HG03025 (cell line): ENCODE results near the gene ZC3HAV1.
A peak's percentile ranks its signal among the peaks of the same experiment; 100 is the strongest.
"Not testable (repeated sequence)": the region's sequence is repeated elsewhere in the genome, so short reads cannot be mapped to it uniquely, and the experiment has no call there.

Source experiments
- ATAC-seq: cut with Tn5 transposase; IDR thresholded peaks from one replicate; pipeline ENCODE4 v1.9.1; 2021; ENCODE audit warnings: mild to moderate bottlenecking, moderate library complexity; ENCODE audit not compliant: unreplicated experiment, low FRiP score

ZC3HAV1 gene

DNA sequence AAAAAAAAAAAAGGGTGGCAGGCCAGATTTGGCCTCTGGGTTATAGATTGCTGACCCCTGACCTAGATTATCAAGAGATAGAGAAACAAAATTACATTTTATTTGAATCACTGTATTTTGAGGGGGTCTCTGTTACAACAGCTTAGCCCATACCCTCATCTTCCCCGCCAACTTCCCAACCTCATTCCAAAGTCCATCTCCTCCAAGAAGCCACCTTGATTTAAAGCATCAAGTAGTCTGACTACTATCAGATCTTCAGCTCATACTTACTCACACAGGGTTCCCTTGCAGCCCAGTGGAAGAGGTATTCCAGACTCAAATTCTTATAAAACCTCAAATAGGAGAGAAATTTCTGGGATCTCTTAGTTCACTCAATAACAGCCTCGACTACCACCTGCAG lies 20.4 kb downstream of the ZC3HAV1 start:
- no peak for ATAC-seq

DNA sequence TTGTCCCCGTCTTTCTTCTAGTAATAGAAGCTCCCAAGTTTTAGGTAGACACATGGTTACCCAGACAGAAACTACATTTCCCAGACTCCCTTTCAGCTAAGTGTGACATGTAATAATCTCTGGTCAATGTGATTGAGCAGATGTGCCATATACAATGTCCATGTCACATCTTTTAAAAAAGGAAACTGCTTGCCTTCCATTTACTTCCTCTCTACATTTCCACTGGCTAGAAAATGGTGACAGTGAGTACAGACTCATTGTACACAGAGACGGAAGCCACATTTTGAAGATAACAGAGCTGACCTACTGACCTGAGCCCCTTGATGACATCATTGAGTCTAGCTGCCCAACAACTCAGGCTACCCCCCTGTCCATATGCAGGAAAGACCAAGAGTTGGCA lies 21.3 kb downstream of the ZC3HAV1 start:
- ATAC-seq, result no peak

DNA sequence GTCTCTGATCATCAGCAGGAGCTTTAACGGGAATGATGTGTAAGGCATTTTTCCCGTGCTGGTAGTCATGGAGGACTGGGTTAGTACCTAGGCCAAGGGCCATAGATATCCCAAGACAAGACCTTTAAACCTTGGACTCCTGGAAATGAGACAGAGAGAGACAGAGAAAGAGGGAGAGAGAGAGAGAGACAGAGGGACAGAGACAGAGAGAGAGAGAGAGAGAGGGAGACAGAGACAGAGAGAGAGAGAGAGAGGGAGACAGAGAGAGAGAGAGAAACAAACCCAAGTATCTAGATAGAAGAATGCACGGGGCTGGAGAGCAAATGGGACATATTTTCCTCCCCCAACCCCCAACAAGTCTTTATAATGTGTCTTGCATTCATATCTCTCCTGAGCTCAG lies 22.3 kb downstream of the ZC3HAV1 start:
- ATAC-seq, result no peak

DNA sequence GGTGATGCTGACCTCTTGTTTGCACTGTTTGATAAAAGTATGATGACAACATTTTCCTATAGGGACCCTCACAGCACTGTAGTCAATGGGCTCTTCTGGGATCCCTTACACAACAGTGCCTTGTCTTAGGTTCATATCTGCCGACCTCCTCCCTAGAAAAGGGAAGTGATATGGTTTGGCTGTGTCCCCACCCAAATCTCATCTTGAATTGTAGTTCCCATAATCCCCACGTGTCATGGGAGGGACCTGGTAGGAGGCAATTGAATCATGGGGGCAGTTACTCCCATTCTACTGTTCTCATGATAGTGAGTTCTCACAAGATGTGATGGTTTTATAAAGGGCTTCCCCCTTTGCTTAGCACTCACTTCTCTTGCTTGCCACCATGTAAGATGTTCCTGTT lies 23.1 kb downstream of the ZC3HAV1 start:
- ATAC-seq, result no peak

DNA sequence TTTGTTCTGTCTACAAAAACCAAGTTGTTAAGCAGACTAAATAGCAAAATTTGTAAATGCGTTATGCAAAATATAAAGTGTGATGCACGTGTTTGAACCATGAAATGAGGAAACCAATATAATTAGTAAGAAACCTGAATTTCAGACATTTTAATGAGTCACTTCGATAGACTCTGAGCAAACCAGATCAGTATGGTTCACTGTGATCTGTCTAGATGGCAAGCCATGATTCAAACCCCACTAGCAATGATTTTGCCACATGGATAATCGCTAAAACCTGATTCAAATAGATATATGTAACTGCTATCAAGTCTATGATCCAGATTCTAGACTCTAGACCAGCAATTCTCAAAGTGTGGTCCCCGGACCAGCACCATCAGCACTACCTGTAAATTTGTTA lies 24.8 kb downstream of the ZC3HAV1 start:
- no peak for ATAC-seq

DNA sequence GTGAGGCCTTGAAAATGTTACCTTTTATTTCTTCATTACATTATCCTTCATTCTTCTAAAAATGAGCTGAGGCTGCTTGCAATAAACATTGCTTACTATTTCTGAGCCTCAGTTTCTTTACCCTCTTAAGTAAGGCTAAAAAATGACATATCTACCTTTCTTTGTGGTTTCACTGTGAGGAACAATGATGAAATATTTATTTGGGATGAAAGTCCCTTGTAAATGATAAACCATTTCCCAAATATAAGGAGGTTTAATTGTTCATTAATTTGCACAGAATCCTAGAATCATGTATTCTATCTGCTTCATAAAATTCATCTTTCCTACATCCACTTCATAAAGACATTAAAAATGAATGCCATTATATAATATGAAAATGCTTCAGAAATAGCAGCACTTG lies 27.9 kb downstream of the ZC3HAV1 start:
- ATAC-seq, result no peak

DNA sequence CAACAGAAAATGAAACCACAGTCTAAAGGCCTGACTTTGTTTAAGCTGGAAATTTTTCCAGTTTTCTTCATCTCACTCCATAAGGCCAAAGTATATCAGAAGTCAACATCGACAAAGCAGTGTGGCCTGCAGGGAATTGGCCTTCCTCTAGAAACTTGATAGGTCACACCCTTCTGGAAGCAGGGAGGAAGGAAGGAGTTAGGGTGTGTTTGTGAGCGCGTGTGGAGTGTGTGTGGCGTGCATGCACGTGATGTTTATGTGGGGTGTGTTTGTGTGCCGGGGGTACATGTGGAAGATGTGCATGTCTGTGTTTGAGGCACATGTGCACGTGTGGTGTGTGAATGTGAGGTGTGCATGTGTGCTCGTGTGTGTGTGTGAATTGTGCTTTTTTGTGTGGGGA lies 28.6 kb downstream of the ZC3HAV1 start:
- no peak for ATAC-seq

DNA sequence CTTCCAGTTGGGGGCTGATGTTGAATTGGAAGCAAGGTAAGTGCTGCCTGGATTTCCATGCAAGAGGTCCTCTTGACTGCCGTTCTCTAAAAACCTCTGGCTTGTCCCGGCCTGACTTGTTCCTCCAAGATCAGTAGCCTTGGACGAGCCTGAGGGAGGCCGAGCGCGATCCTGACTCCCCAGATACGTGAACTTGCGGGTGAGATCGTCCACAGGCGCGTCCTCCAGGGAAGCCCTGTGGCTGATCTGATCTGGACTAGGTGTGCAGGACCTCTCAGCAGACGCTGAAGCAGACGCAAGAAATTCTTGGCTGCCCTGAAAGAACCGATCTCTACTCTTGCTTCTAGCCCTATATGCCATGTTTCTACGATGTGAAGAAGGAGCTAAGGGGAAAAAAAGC lies 29.7 kb downstream of the ZC3HAV1 start:
- no peak for ATAC-seq

DNA sequence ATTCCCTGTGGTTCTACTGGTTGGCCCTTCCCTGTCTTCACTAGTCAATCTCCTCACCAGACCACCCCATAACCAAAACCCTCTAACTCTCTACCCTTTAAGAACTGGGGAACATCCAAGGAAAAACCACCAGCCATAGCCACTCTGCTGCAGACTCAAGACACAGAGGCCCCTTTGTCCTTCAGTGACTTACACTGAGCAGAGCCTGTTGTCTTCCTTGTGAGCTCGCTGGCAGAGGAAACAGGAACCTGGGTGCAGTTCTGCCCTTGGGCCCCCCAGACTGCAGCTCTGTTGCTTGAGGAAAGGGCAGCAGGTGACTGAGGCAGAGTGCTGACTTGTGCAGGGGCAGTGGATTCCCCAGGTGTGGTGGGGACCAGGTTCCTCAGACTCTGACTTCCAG lies 30.6 kb downstream of the ZC3HAV1 start:
- no peak for ATAC-seq

DNA sequence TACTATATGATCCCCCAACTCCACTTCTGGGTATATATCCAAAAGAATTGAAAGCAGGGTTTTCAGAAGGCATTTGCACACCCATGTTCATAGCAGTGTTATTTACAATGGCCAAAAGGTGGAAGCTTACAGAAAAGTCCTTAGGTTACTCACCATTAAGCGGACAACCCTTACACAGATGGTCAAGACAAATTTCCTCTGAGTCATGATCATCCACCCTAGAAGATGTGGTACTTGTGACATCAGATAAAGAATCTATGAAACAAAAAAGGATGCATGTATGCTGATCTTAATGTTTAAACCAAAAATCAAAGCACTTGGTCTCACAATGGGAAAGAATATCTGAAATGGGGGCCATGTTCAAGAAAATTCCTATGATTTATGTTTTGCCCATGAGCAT lies 31.1 kb downstream of the ZC3HAV1 start:
- ATAC-seq, result no peak

DNA sequence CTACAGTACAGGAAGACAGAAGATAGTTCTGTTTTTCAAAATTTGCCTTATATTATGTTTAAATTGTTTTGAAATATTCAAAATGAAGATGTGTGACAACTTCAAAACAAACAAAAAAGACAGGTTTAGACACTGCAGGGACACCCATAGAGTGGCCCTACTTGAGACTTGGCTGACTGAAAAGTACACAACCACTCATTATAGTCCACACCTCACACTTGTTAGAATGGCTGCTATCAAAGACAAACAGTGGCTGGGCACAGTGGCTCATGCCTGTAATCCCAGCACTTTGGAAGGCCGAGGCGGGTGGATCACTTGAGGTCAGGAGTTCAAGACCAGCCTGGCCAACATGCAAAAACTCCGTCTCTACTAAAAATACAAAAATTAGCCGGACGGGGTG lies 31.8 kb downstream of the ZC3HAV1 start:
- not testable (repeated sequence) for ATAC-seq

DNA sequence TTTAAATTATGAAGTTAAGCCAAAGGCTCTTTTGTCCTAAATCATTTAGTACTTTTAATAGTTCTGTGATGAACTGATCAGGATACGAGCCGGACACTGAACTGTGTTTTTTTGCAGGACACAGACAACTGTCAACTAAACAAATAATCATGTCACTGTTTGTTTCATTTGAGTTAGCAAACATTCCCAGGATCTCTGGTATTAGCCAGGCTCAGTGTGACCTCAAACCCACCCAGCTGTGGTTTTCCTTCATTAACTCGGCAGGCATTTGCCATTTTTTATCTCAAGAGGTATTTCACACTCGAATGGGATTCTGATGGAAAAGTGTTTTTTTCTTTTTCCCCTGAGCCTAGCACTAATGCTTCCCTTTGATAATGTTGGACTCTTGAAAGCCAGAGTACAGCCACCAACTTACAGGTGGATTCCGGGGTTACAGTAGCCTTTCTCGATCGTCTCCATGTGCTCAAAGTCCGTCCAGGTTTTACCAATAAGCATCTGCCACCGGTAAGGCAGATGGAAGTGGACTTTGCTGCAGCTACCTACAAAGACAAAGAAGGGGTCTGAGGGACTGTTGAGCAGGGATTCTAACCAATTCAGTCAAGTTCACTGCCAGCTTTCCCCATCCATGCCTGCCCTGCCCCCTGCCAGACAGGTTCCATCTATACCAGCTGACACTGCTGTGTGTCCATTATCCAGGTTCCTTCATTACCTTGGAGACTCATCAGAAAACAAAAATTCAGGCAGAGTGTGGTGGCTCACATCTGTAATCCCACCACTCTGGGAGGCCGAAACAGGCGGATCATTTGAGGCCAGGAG lies 33.4 kb downstream of the ZC3HAV1 start:
- no peak for ATAC-seq

DNA sequence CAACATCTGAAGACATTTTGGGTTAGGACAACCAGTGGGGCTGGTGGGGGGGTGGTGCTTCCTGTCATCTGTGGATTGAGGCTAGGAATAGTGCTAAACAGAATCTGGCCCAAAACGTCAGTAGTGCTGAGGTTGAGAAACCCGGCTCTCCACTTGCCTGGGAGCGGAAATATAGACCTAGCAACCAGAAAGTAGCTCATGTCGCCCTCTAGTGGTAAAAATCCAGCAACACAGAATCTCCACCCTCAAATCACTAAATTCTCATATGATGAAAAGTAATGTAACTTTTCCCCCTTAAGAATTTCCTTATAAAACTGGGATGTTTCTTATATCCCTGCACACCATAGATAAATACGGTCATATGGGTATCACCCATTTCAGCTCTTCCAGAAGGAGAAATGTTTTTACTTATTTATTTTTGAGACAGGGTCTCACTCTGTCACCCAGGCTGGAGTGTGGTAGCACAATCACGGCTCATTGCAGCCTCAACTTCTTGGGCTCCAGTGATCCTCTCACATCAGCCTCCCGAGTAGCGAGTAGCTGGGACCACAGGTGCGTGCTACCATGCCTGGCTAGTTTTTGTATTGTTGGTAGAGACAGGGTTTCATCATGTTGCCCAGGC lies 34.4 kb downstream of the ZC3HAV1 start:
- ATAC-seq, result peak; percentile 68

DNA sequence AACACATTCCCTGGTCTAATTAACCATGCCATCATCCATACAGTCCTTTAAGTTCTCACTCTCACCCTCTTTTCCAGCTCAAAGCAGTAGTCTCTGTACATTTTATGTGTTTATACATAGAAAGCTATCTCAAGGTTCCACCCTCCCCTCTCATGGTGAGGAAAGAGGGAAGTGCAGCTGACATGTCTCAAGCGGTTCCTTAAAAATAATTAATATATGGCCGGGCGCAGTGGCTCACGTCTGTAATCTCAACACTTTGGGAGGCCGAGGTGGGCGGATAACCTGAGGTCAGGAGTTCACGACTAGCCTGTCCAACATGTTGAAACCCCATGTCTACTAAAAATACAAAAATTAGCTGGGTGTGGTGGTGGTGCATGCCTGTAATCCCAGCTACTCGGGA lies 36.7 kb downstream of the ZC3HAV1 start:
- ATAC-seq, result no peak

DNA sequence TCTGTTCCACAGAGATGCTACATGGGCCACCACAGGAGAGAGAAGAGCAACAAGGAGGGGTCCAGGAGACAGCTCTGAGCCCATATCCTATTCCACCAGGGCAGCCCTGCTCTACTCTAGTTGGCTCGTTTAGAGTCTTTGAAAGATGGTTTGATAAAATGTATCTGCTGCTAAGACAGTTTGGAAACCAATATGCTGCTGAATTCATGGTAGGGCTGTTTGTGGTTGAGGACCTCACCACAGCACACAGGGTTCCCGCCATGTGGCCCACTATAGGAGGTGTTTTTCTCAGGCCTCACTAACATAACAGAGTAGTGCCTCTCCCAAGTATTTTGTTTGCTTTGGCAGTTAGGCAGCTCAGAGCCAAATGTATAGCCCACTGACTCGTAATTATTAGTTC lies 37.8 kb downstream of the ZC3HAV1 start:
- ATAC-seq, result no peak

DNA sequence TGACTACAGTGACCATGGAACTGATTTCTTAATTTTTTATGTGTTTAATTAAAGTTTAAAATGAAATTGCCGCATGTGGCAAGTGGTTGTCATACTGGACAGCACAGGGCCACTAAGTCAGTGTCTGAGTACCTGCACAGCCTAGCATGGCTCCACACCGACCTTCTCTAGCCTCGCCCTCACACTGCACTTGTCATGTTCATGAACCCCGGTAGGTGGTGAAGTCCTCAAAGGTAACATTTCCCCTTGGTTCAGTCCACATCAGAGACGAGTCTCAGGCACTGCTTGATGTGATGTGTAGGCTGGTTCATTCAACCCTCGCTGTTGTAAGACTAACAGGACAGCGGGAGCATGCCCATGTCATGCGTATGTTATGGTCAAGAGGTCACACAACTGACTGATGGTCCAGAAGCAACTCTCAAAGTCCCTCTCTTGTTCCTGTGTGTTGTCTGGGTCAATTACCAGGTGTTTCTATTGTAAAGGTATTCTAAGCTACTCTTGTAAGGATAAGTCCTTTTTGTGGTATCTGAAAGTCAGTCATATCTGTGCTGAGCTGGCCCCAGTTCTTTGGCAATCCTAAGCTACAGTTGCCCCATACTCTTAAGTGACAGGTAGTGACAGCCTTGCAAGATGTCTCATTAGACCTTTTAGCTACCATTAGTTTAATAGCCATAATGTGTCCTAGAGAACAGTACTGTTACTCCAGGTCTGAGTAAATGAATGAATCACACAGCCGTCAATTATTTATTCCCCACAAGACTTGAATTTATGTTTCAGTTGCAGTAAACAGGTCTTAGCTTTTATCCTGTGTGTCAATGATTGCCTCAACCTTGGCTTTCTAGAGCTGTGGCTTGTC lies 40.7 kb downstream of the ZC3HAV1 start:
- no peak for ATAC-seq

DNA sequence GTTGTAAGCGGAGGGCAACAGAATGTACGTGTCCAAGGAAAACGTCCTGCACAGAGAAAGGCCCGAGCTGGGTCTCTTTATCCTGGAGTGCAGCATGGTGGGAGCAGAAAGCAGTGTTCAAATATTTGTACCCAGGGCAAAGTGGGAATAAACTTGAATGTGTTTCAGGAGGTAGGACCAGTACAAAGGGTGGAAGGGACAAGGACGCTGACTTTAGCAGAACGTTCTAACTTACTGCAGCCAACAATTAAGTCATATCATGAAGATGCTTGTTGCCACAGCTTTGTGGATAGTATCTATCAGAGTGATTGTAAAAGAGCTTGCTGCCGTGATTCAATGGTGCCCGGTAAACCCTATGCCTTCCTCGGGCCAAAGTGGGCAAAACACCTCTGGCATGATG lies 43.2 kb downstream of the ZC3HAV1 start:
- ATAC-seq, result no peak

DNA sequence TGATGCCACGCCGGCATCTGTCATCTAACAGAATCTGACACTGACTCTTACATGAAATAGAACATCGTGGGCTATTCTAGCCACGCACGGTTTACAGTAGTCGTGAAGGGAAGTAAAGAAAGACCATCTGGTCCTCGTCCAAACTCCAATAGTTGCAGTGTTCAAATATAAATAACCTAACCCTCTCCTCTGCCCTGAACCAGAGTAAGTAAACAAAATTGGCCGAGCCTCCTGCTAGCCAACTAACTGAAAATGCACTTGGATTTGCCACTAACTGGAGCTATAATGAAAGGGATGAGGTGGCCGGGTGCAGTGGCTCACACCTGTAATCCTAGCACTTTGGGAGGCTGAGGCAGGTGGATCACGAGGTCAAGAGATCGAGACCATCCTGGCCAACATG lies 44.2 kb downstream of the ZC3HAV1 start:
- ATAC-seq, result no peak

DNA sequence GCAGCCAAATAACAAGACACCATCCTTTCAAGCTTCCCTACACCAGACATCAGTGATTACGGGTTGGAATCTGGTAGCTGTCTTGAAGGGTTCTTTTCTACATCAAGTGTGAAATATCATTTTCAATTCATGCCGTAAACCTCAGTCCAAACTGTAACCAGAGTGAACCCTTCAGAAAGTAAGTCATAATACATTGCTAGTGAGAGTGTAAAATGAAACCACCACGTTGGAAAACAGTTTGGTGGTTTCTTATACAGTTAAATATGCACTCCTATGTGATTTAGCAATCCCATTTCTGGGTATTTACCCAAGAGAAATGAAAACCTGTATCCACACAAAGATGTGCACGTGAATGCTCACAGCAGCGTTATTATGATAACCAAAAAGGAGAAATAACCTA lies 48.1 kb downstream of the ZC3HAV1 start:
- no peak for ATAC-seq

DNA sequence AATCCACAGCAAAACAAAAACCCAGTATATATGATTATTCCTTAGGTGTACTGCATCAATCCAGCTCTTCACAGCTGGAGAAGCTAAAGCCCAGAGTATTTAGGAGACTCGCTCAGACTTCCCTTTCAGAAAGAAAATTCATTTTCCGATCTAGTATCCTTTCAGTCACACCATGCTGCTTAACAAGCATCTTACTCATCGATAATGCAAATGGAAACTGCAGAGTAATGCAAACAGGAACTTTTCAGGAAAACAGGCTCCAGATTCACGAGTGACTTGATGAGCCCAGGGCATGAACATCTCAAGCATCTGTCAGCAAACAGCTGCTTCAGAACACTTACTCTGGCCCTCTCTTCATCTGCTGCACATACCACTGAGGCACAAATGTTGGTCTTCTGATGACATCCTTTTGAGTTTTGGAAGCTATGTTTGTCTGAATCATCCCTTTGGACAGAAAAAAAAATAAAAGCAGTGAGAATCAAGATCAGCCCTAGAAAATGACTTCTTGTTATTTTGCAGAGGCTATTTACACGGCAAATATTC lies 48.8 kb downstream of the ZC3HAV1 start:
- ATAC-seq, result no peak

DNA sequence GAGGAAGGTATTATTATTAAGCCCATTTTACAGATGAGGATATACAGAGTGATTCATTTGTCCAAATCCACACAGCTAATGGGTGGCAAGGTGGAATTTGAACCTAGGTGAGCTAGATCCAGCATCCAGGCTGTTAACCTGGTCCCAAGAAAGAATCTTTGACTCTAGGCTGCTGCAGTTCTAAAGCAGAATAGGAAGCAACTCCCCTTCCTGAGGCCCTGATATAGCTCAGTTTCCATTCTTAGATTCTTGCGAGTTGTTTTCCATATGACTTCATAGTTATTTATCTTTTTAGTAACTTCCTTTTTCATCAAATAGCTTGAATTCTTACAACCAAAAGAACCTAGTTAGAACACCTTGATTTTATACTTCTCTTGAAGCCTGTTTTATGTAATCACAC lies 49.6 kb downstream of the ZC3HAV1 start:
- ATAC-seq, result no peak
